CD4-positive, alpha-beta T cell treated with Interleukin-6 at 100 ng/mL for 8 hours (primary cell): Measurements from ENCODE around the gene GGNBP2.
"Not testable (repeated sequence)": the region's sequence is repeated elsewhere in the genome, so short reads cannot be mapped to it uniquely, and the experiment has no call there.

ENCODE experiments used
- DNase-seq: peaks from one replicate; pipeline ENCODE4 v3.0.0-alpha.2; 2020; ENCODE audit warnings: mixed read lengths, low spot score

The GGNBP2 gene, protein sequence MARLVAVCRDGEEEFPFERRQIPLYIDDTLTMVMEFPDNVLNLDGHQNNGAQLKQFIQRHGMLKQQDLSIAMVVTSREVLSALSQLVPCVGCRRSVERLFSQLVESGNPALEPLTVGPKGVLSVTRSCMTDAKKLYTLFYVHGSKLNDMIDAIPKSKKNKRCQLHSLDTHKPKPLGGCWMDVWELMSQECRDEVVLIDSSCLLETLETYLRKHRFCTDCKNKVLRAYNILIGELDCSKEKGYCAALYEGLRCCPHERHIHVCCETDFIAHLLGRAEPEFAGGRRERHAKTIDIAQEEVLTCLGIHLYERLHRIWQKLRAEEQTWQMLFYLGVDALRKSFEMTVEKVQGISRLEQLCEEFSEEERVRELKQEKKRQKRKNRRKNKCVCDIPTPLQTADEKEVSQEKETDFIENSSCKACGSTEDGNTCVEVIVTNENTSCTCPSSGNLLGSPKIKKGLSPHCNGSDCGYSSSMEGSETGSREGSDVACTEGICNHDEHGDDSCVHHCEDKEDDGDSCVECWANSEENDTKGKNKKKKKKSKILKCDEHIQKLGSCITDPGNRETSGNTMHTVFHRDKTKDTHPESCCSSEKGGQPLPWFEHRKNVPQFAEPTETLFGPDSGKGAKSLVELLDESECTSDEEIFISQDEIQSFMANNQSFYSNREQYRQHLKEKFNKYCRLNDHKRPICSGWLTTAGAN

GRCh38 chr17:36544307-36545076 lies at the start of gene GGNBP2:
TSS of gene GGNBP2 (plus strand) at chr17:36544919. CDS start at chr17:36545725, 806 bp downstream.
- peak; percentile 93 for DNase-seq

- no peak for DNase-seq
These were observed 49.6 kb upstream of the GGNBP2 start for GRCh38 chr17:36495076-36495578.

GRCh38 chr17:36496018-36496789 lies 48.5 kb upstream of the GGNBP2 start:
- no peak for DNase-seq

DNA sequence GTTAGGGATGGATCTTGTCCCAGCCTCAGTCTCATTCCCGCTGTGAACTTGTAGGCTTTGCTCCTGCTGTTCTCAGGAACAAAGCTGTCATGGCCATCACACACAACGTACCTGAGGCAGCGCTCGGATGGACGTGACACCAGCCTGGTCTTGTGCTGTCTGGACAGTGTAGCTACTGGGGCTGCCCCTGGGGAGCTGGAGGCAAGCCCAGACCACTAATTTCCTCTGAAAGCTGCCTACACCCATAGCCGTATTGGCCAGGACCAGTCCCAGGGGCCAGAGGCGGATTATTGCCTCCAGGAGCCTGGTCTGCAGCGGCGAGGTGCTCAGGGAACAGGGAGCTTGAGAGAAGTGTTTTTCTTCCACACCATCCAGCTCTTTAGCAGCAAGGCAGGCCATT lies 46.6 kb upstream of the GGNBP2 start:
- no peak for DNase-seq

GRCh38 chr17:36498560-36499300 lies 46.0 kb upstream of the GGNBP2 start:
- no peak for DNase-seq

GRCh38 chr17:36500745-36501225 lies 43.9 kb upstream of the GGNBP2 start:
- DNase-seq: no peak

- no peak for DNase-seq
These were observed 43.4 kb upstream of the GGNBP2 start for GRCh38 chr17:36501351-36501750.

GRCh38 chr17:36501963-36502362 lies 42.8 kb upstream of the GGNBP2 start:
- DNase-seq: no peak

- DNase-seq: no peak
These were observed 41.1 kb upstream of the GGNBP2 start for GRCh38 chr17:36503456-36504155.

DNA sequence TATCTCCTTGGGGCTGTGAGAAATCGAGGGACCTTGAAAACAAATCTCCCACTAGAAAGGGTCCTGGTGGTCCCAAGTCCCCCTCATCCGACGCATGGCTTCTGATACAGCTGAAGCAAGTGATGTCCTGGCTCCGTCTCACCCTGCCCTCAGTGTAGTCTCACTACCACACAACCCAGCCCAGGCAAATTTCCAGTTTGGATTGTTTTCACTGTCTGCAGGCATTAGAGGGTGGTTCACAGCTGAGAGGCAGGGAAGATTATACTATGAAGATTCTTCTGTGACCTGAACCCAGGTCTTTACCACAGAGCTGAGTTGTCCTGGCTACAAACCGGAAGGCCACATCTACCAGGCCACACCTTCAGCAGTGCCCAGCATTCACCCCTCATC lies 40.6 kb upstream of the GGNBP2 start:
- no peak for DNase-seq

DNA sequence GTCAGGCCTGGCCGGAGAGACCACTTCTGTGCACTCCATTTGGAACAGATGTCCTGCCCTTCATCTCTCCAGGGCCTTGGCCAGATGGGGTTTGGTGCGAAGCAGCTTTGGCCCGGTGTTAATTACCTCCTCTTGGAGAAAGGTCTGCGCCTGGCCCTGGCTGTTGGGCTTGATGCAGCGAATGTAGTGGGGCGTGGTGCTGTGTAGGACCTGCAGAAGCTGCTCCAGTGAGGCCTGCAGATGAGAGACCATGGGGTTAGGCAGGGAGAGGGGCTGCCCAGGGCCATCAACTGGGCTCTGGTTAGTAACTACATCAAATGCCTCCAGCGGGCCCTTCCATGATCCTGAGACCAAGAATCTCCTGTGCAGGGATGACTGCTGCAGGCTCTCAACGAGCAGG lies 39.5 kb upstream of the GGNBP2 start:
- no peak for DNase-seq

DNA sequence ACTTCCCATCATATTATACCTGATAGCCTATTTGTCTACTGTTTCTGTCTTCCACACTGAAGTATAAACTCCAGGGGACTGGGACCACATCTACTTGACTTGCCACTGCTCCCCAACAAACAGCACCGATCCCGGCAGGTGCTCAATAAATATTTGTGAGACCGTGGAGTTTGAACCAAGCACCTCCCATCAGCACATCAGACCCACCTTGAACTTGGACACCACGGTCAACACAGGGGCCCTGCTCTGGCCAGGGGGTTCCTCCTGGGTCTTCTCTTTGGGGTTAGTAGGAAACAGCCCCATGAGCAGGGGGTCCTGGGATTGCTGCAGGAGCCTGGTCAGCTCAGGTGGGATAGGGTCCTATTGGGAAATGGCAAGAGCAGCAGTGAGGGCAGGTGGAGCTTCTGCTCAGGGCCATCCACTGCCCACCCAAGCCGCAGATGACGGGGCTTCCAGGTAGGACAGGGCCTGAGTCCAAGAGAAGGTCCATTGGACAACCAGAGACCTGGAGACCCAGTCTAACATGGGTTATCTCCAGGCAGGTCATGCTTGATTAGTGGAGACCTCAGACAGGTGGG lies 38.4 kb upstream of the GGNBP2 start:
- DNase-seq: no peak

DNA sequence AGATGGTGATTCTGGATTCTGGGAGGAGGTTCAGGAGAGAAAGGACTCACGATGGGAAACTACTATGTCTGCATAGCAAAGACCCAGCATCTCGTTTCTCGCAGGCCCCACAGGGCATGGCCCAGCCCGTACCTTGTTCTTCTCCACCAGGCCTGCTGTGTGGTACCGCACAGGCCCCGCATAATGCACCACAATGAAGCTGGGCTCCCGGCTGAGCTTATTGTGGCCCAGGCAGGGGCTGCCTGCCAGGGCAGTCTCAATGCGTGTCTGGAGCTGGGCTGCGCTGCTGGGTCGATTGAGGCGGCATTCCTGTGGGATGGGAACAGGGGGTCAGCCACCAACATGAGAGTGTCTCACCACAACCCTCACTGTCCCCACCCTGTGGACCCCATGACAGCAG lies 37.9 kb upstream of the GGNBP2 start:
- no peak for DNase-seq

DNA sequence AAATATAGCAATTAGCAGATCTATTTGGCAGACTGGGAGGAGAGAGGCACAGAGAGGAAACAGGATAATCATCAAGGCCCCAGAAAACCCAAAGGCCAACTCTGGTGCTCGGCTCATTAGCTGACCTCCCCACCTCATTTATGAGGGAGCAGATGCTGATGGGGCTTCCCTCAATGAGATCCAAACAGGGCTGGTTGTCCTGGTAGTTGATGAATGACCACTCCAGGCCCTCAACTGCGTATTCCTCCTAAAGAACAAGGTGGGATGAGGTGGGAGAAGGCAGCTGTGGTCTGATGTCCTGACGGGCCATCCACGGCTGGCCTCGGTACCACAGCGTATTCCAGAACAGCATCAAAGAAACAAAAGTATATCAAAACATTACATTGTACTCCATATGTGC lies 37.5 kb upstream of the GGNBP2 start:
- DNase-seq: no peak

GRCh38 chr17:36508439-36508838 lies 36.3 kb upstream of the GGNBP2 start:
- not testable (repeated sequence) for DNase-seq

GRCh38 chr17:36509272-36509985 lies 35.3 kb upstream of the GGNBP2 start:
- no peak for DNase-seq

DNA sequence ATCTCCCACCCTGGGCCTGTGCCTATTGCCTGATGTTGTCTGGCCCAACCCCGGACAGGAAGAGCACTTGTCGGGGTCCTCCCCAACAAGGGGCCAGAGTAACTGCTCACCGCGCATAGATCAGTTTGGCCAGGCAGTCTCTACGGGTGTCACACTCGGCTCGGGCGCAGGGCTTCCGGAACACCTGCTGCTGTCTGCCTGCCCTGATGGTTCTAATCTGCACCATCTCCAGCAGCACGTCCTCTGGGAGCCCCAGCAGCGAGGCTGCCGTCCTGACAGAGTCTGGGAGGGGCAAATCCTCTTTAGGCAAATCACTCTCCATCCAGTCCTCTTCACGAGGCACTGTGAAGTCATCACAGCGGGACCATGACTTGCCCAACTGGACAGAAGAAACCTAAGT lies 34.1 kb upstream of the GGNBP2 start:
- DNase-seq: no peak

- DNase-seq: no peak
These were observed 33.5 kb upstream of the GGNBP2 start for GRCh38 chr17:36511216-36511615.

DNA sequence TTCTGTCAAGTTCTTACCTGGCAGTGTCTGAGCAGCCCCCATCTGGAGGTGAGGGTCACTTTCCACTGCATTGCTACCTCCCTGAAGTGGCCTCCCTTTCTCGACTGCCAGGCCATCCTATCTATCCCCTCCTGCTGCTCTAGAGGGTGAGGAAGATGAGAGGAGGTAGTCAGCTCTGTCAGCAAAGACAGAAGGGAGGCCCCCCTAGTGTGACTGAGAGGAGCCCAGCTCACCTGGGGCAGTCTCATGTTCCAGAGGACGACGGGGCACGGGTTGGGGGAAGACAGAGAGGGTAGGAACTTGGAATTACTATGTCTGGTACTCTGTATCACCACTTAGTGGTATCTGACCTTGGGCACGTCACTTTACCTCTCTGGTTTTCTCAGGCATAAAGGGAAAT lies 32.1 kb upstream of the GGNBP2 start:
- no peak for DNase-seq
